Globus pallidus (tissue), 1 donor: Measurements from ENCODE around the gene DFFB.
"Not testable (repeated sequence)": the region's sequence is repeated elsewhere in the genome, so short reads cannot be mapped to it uniquely, and the experiment has no call there.

Experiments used
- DNase-seq: peaks from one replicate; pipeline ENCODE4 v3.0.0-alpha.2; 2015; ENCODE audit warnings: low spot score

DFFB gene, protein sequence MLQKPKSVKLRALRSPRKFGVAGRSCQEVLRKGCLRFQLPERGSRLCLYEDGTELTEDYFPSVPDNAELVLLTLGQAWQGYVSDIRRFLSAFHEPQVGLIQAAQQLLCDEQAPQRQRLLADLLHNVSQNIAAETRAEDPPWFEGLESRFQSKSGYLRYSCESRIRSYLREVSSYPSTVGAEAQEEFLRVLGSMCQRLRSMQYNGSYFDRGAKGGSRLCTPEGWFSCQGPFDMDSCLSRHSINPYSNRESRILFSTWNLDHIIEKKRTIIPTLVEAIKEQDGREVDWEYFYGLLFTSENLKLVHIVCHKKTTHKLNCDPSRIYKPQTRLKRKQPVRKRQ

GRCh38 chr1:3856923-3857790, at the start of gene DFFB, which contains the start of gene CEP104:
TSS of gene DFFB (plus strand) at chr1:3857476. CDS start at chr1:3857604, 128 bp downstream.
TSS of gene CEP104 (minus strand) at chr1:3857211. CDS start at chr1:3852407, 4,804 bp downstream.
- peak; percentile 79 for DNase-seq

DNA sequence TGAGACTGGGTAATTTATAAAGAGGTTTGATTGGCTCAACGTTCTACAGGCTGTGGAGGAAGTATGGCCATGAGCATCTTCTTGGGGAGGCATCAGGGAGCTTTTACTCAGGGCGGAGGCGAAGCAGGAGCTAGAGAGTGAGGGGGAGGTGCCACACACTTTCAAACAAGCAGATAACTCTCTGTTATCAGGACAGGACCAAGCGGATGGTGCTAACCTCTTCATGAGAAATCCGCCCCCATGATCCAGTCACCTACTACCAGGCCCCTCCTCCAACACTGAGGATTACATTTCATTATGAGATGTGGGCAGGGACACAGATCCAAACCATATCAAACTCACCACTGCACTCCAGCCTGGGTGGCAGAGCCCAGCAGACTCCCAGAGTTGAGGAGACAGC, 49.5 kb upstream of the DFFB start:
- no peak for DNase-seq

DNA sequence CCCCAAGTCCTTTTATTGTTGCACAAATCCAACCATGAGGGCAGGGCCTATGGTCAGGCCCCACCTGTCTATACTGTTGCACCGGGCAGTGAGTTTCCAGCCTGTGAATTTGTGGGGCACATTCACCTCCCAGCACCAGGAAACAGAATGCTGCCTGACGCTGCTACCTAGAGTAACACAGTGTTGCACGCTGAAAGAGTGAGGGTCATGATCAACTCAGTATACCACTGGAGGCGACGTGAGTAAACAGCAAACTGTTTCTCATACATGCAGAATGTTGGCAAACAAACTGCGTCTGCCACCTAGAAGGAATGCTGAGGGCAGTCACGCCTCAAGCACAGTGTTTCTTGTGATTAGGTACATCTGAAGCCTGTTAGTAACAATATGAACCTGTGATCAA, 47.6 kb upstream of the DFFB start:
- DNase-seq: no peak

DNA sequence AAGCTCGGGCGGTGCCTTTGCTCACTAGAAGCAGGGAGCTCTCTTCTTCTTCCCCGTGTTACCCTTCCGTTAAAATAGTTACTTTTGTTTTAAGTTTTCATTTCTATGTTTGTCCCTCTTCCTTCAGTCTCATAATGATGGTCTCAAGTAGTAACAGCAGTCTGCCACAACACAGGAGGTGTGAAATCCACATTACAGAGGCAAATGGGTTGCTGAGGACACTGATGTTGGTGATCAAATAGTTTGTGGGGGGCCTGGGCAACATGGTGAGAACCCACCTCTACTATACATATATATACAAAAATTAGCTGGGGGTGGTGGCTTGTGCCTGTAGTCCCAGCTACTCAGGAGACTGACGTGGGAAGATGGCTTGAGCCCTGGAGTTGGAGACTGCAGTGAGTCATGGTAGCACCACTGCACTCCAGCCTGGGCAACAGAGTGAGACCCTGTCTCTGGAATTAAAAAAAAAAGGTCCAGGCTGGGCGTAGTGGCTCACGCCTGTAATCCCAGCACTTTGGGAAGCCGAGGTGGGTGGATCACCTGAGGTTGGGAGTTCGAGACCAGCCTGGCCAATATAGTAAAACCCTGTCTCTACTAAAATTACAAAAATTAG, 47.0 kb upstream of the DFFB start:
- not testable (repeated sequence) for DNase-seq

GRCh38 chr1:3811595-3811911, 45.7 kb upstream of the DFFB start:
- DNase-seq: no peak

- no peak for DNase-seq
Measured at GRCh38 chr1:3814065-3814464, 43.2 kb upstream of the DFFB start.

GRCh38 chr1:3814771-3815561, 42.3 kb upstream of the DFFB start:
- no peak for DNase-seq

GRCh38 chr1:3816331-3817137, 40.7 kb upstream of the DFFB start:
- no peak for DNase-seq

DNA sequence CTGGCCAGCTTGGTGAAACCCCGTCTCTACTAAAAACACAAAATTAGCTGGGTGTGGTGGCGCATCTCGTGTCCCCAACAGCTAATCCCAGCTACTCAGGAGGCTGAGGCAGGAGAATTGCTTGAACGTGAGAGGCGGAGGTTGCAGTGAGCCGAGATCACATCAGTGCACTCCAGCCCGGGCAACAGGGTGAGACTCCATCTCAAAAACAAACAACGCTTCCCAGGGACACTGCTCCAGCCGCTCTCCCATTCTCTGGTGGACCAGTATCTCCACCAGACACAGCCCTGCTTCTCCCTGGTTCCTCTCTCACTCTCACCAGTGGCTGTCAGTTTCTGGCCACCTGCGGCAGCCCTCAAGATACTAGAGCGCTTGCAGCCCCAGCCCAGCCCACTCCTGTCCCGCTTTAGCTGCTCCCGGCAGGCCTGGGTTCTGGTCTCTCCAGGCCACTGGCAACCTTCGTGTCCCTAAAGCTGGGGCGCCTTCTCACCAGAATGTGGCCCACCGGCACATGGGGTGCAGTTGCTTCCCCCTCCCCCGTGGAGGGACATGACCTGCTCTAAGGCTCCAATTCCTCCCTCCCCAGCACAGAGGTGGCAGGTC, 40.0 kb upstream of the DFFB start:
- DNase-seq: no peak

DNA sequence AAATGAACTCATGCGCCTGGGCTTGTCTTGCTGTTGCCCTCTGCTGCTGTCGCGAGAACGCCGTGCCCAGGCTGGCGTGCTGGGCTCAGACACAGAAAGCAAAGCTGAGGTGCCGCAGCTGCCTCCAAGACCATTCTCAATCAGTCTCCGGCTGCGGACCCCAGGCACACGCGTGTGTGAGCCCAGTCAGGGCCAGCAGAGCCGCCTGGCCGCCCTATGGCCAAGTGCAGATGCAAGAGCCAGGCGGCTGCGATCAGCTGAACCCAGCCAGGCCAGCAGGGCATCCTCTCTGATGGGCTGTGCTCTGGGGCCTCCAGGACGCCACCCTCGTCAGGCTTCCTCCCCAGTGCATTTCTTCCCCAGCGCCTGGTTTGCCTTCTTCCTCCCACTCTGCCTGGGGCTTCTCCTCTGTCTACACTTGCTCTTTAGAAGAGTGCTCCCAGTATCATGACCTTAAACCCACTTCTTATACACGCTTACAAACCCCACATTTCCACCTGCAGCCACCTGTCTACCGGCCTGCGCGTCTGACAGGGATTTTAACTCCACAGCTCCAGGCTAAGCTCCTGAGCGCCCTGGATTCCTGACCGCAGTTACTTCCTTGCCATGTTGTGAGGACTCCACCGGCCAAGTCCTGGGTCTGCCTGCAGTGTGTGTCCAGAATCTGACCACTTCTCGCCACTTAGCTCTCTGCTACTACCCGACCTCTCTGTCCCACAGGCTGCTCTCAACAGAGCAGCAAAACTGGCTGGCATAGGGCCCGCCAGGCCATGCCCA, 39.3 kb upstream of the DFFB start:
- no peak for DNase-seq

GRCh38 chr1:3819771-3820200, 37.5 kb upstream of the DFFB start:
- no peak for DNase-seq

- DNase-seq: no peak
Measured at GRCh38 chr1:3820316-3820715, 37.0 kb upstream of the DFFB start.

- DNase-seq: no peak
Measured at GRCh38 chr1:3821004-3821403, 36.3 kb upstream of the DFFB start.

GRCh38 chr1:3821447-3821846, 35.8 kb upstream of the DFFB start:
- no peak for DNase-seq

DNA sequence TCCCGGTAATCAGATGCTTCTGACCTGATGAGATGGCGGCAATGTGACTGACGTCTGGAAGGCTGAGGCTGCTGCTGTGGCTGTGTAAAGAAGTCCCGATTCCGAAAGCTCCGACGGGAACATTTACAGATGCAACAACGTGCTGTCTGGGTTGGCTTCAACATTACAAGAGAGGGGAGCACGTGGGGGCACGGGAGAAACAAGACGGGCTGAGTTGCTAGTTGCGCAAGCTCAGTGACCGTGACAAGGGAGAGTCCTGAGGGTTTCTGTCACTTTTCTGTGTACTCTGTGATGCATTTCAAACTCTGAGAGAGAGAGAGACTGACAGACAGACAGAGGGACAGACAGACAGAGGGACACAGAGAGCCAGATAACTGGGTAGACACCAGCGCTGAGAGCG, 35.4 kb upstream of the DFFB start:
- no peak for DNase-seq

GRCh38 chr1:3822421-3822820, 34.9 kb upstream of the DFFB start:
- DNase-seq: no peak

DNA sequence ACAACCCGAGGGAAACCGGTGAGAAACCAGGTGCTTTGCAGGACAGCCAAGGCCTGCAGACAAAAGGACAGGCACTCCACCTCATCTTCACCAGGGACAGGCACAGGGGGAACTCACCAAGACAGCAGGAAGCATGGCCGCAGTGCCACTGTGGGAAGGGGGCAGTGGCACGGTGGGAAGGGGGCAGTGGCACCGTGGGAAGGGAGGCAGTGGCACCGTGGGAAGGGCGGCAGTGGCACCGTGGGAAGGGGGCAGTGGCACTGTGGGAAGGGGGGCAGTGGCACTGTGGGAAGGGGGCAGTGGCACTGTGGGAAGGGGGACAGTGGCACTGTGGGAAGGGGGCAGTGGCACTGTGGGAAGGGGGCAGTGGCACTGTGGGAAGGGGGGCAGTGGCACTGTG, 32.6 kb upstream of the DFFB start:
- DNase-seq: no peak

DNA sequence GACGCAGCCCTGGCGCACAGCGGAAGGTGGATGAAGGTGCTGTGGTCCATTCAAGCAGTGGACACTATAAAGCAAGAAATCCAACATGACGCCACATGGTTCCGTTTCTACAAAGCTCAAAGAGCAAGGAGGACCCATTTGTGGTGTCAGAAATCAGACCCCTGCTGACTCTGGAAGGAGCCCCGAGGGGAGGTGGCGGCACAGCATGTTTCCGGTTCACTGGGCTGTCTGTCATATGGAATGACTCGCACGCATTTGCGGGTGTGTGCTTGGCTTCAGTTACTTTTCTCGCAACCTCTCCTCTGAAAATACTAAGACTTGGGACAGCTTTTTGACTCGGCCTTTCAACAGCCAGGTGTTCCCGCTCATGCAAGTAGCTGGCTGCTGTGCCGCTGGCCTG, 31.9 kb upstream of the DFFB start:
- no peak for DNase-seq

DNA sequence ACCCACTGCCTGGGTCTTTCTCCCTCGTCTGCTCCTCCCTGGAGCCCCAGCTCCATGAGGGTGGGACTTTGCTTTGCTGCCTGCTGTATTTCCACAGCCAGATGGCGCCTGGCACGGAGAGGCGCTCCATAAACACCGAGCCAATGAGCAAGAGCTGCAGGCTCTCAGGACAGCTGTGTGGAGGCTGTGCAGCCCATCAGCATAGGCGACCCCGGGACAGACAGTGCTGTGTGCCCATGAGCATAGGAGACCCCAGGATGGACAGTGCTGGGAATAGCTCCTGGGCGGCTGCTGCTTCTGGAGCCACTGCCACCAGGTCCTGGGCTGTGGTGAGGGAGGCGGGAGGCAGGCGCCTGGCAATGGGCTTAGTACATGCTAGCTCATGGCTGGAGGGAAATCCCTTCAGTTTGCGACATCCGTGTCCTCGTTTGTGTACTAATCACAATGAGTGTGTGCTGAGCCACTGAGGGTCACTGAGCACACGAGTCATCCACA, 29.4 kb upstream of the DFFB start:
- DNase-seq: peak; percentile 75

GRCh38 chr1:3828391-3828790, 28.9 kb upstream of the DFFB start:
- no peak for DNase-seq
